Naive thymus-derived CD4-positive, alpha-beta T cell (primary cell): ENCODE results near the gene LRG1. TPM values are rescaled to one million over a fixed set of nuclear protein-coding genes. Genes with fewer than 3 reads are reported as not detected.

Experiments
- ATAC-seq: fragments of 150-1000 bp; cut with Tn5 transposase; 2 replicates; pipeline ENCODE4 v1.10.0; 2021; ENCODE audit warnings: mild to moderate bottlenecking, moderate library complexity
- CTCF ChIA-PET: fragments of 350-600 bp; sonication (Branson Sonifier 250); formaldehyde crosslinking; loops from one replicate; lab custom pipeline; 2021; ENCODE audit warnings: antibody characterized with exemption; lab: Charles Lee
- POLR2A ChIA-PET: fragments of 350-600 bp; sonication (Branson Sonifier 250); formaldehyde crosslinking; loops from one replicate; lab custom pipeline; 2021; ENCODE audit warnings: antibody characterized with exemption, inconsistent platforms; lab: Charles Lee
- DNase-seq, 9 donors: peaks; one replicate each; pipeline versions ENCODE4 v3.0.0 to v3.0.0-alpha.2; 2020 to 2022; ENCODE audit warnings: mixed read lengths in 1 of 9
- H3K27ac ChIP-seq: one replicate; pipeline ENCODE4 v1.7.0; 2013; ENCODE audit warnings: mild to moderate bottlenecking, low read depth, low read length, moderate library complexity
- H3K27me3 ChIP-seq, 2 donors: one replicate each; pipeline ENCODE4 v1.7.0; 2013; ENCODE audit warnings: low read length in 2 of 2, mild to moderate bottlenecking in 2 of 2, moderate library complexity in 2 of 2; ENCODE audit not compliant: control insufficient read depth in 2 of 2, insufficient read depth in 2 of 2
- H3K36me3 ChIP-seq, 3 experiments: 1 replicate in 2 of 3; 2 replicates in 1 of 3; pipeline ENCODE4 v1.7.0; 2013; ENCODE audit warnings: low read length in 3 of 3, mild to moderate bottlenecking in 3 of 3, moderate library complexity in 1 of 3; ENCODE audit not compliant: insufficient read depth in 3 of 3, control insufficient read depth in 2 of 3
- H3K4me1 ChIP-seq, 2 donors: one replicate each; pipeline ENCODE4 v1.7.0; 2013; ENCODE audit warnings: low read length in 2 of 2, mild to moderate bottlenecking in 2 of 2, moderate library complexity in 1 of 2; ENCODE audit not compliant: control insufficient read depth in 2 of 2, insufficient read depth in 2 of 2
- H3K4me3 ChIP-seq: 2 replicates; pipeline ENCODE4 v1.7.0; 2013; ENCODE audit warnings: mild to moderate bottlenecking, low read length
- H3K9me3 ChIP-seq, 3 experiments: 1 replicate in 2 of 3; 2 replicates in 1 of 3; pipeline ENCODE4 v1.7.0; 2013; ENCODE audit warnings: low read length in 3 of 3; ENCODE audit not compliant: control insufficient read depth in 2 of 3
- H3K27ac Mint-ChIP-seq, 9 donors: one replicate each; pipeline ENCODE4 v1.8.0; 2020 to 2022; ENCODE audit warnings: mixed read lengths in 9 of 9, mild to moderate bottlenecking in 8 of 9, moderate library complexity in 5 of 9, inconsistent platforms in 2 of 9
- H3K27me3 Mint-ChIP-seq, 5 donors: one replicate each; pipeline ENCODE4 v1.8.0; 2021 to 2022; ENCODE audit warnings: mixed read lengths in 5 of 5, mild to moderate bottlenecking in 1 of 5
- H3K36me3 Mint-ChIP-seq, 5 donors: one replicate each; pipeline ENCODE4 v1.8.0; 2020 to 2022; ENCODE audit warnings: mixed read lengths in 5 of 5, mild to moderate bottlenecking in 3 of 5, inconsistent platforms in 1 of 5
- H3K4me1 Mint-ChIP-seq, 7 donors: one replicate each; pipeline ENCODE4 v1.8.0; 2020 to 2022; ENCODE audit warnings: mixed read lengths in 7 of 7, mild to moderate bottlenecking in 3 of 7, inconsistent platforms in 1 of 7
- H3K4me3 Mint-ChIP-seq, 10 donors: one replicate each; pipeline ENCODE4 v1.8.0; 2020 to 2022; ENCODE audit warnings: mild to moderate bottlenecking in 10 of 10, mixed read lengths in 10 of 10, moderate library complexity in 6 of 10, inconsistent platforms in 2 of 10
- H3K9me3 Mint-ChIP-seq, 11 donors: one replicate each; pipeline ENCODE4 v1.8.0; 2020 to 2022; ENCODE audit warnings: mixed read lengths in 11 of 11, mild to moderate bottlenecking in 4 of 11, inconsistent platforms in 1 of 11, moderate library complexity in 1 of 11
- intact Hi-C, 2 donors: fragments of 100-400 bp; cut with micrococcal nuclease; formaldehyde crosslinking; loops; one replicate each; pipeline ENCODE4 v1.15.1; 2023
- polyA plus RNA-seq, 2 donors: library from polyadenylated mRNA; unstranded; fragments of 300-500 nt; fragmentation: Illumina TruSeq; gene quantifications; one replicate each; pipeline ENCODE4 v1.2.3, GENCODE V29; 2021
- total RNA-seq, 6 experiments: library from RNA in 5 of 6; stranded (reverse) in 5 of 6; gene quantifications; 1 replicate in 5 of 6; 2 replicates in 1 of 6; pipeline ENCODE4 v1.2.3 and lab custom pipeline; 2021 to 2026

LRG1 gene
- total and polyA plus RNA-seq, 7 experiments from 2014 or later = 0.06 to 1.6 (median 0.50) TPM; not detected in 3

- DNase-seq = no peak
- ChIA-PET POLR2A (interaction anchor here (0.6 kb wide), 2 partner anchors 23 to 1294 kb away, joined by 4 read pairs; no protein-coding TSS in a partner anchor), CTCF (no interaction called here)
- H3K27me3 ChIP-seq = no peaks in the 10 kb centered on the region
- Mint-ChIP-seq H3K9me3 (no peaks in the 10 kb centered on the region), H3K4me3 (no peak overlapping the region), H3K36me3 (peaks cover 0 to 12% (median 7%) of the 10 kb centered on the region in 5 donors), H3K27ac (no peak overlapping the region), H3K4me1 (peaks cover 0 to 8% (median 0%) of the 10 kb centered on the region in 7 donors), H3K27me3 (no peaks in the 10 kb centered on the region)
- intact Hi-C loops = no loop called here
- no peak for ATAC-seq
- H3K27ac ChIP-seq = no peak overlapping the region
- peaks cover 0 to 46% (median 0%) of the 10 kb centered on the region in 3 experiments for H3K36me3 ChIP-seq
- H3K4me3 ChIP-seq = no peak overlapping the region
- no peaks in the 10 kb centered on the region for H3K4me1 ChIP-seq
- no peaks in the 10 kb centered on the region for H3K9me3 ChIP-seq
These were observed 34.8 kb downstream of the LRG1 start for GRCh38 chr19:4504891-4505569.

GRCh38 chr19:4504297-4504701 lies 35.5 kb downstream of the LRG1 start:
- Mint-ChIP-seq H3K27ac (no peak overlapping the region), H3K4me1 (peaks cover 0 to 8% (median 0%) of the 10 kb centered on the region in 7 donors), H3K4me3 (no peak overlapping the region), H3K27me3 (no peaks in the 10 kb centered on the region), H3K36me3 (peaks cover 0 to 17% (median 7%) of the 10 kb centered on the region in 5 donors), H3K9me3 (no peaks in the 10 kb centered on the region)
- Histone ChIP-seq H3K27ac (no peak overlapping the region), H3K27me3 (no peaks in the 10 kb centered on the region), H3K36me3 (peaks cover 0 to 52% (median 0%) of the 10 kb centered on the region in 3 experiments), H3K4me1 (no peaks in the 10 kb centered on the region), H3K9me3 (no peaks in the 10 kb centered on the region), H3K4me3 (no peak overlapping the region)
- no peak for ATAC-seq
- POLR2A ChIA-PET = no interaction called here
- intact Hi-C loops = no loop called here
- DNase-seq = no peak
- CTCF ChIA-PET = no interaction called here

- no peak overlapping the region for H3K4me3 Mint-ChIP-seq
- no peaks in the 10 kb centered on the region for H3K27me3 Mint-ChIP-seq
- intact Hi-C loops = no loop called here
- Histone ChIP-seq H3K36me3 (peaks cover 0 to 54% (median 0%) of the 10 kb centered on the region in 3 experiments), H3K4me3 (no peak overlapping the region), H3K9me3 (no peaks in the 10 kb centered on the region), H3K27me3 (no peaks in the 10 kb centered on the region), H3K27ac (no peak overlapping the region), H3K4me1 (no peaks in the 10 kb centered on the region)
- peaks cover 0 to 8% (median 0%) of the 10 kb centered on the region in 7 donors for H3K4me1 Mint-ChIP-seq
- no peak for ATAC-seq
- no peak for DNase-seq
- H3K9me3 Mint-ChIP-seq = no peaks in the 10 kb centered on the region
- POLR2A ChIA-PET = no interaction called here
- CTCF ChIA-PET = no interaction called here
- H3K36me3 Mint-ChIP-seq = peaks cover 0 to 21% (median 7%) of the 10 kb centered on the region in 5 donors
- H3K27ac Mint-ChIP-seq = no peak overlapping the region
These were observed 36.0 kb downstream of the LRG1 start for GRCh38 chr19:4503825-4504170.

GRCh38 chr19:4503132-4503824 lies 36.6 kb downstream of the LRG1 start:
- DNase-seq (no peak), ATAC-seq (no peak)
- peaks cover 0 to 59% (median 4%) of the 10 kb centered on the region in 3 experiments for H3K36me3 ChIP-seq
- Mint-ChIP-seq H3K9me3 (no peaks in the 10 kb centered on the region), H3K27me3 (no peaks in the 10 kb centered on the region), H3K4me3 (no peak overlapping the region), H3K4me1 (peaks cover 0 to 8% (median 0%) of the 10 kb centered on the region in 7 donors), H3K27ac (no peak overlapping the region), H3K36me3 (peaks cover 0 to 21% (median 7%) of the 10 kb centered on the region in 5 donors)
- no peaks in the 10 kb centered on the region for H3K27me3 ChIP-seq
- intact Hi-C loops = no loop called here
- CTCF ChIA-PET = interaction anchor here (1.5 kb wide), 1 partner anchor 21 kb away, joined by 3 read pairs; no protein-coding TSS in a partner anchor
- no peak overlapping the region for H3K27ac ChIP-seq
- H3K4me3 ChIP-seq = no peak overlapping the region
- H3K9me3 ChIP-seq = no peaks in the 10 kb centered on the region
- POLR2A ChIA-PET = interaction anchor here (0.6 kb wide), 1 partner anchor 19 kb away, joined by 3 read pairs; no protein-coding TSS in a partner anchor
- H3K4me1 ChIP-seq = no peaks in the 10 kb centered on the region

- Histone ChIP-seq H3K36me3 (peaks cover 0 to 67% (median 9%) of the 10 kb centered on the region in 3 experiments), H3K27me3 (no peaks in the 10 kb centered on the region), H3K27ac (no peak overlapping the region), H3K9me3 (no peaks in the 10 kb centered on the region), H3K4me3 (no peak overlapping the region), H3K4me1 (no peaks in the 10 kb centered on the region)
- no peak overlapping the region for H3K4me3 Mint-ChIP-seq
- no peaks in the 10 kb centered on the region for H3K9me3 Mint-ChIP-seq
- intact Hi-C loops = no loop called here
- H3K36me3 Mint-ChIP-seq = peaks cover 0 to 21% (median 7%) of the 10 kb centered on the region in 5 donors
- ATAC-seq (no peak), DNase-seq (no peak)
- peaks cover 0 to 8% (median 0%) of the 10 kb centered on the region in 7 donors for H3K4me1 Mint-ChIP-seq
- ChIA-PET POLR2A (interaction anchor here (0.6 kb wide), 1 partner anchor 19 kb away, joined by 3 read pairs; no protein-coding TSS in a partner anchor), CTCF (interaction anchor here (1.5 kb wide), 1 partner anchor 22 kb away, joined by 3 read pairs; no protein-coding TSS in a partner anchor)
- no peak overlapping the region for H3K27ac Mint-ChIP-seq
- H3K27me3 Mint-ChIP-seq = no peaks in the 10 kb centered on the region
These were observed 37.3 kb downstream of the LRG1 start for GRCh38 chr19:4502282-4503131.

- ATAC-seq (no peak), DNase-seq (no peak)
- H3K9me3 ChIP-seq = no peaks in the 10 kb centered on the region
- intact Hi-C loops = no loop called here
- Mint-ChIP-seq H3K4me1 (peaks cover 0 to 7% (median 0%) of the 10 kb centered on the region in 7 donors), H3K4me3 (no peak overlapping the region), H3K36me3 (peaks cover 0 to 21% (median 7%) of the 10 kb centered on the region in 5 donors), H3K27ac (no peak overlapping the region), H3K9me3 (no peaks in the 10 kb centered on the region), H3K27me3 (no peaks in the 10 kb centered on the region)
- H3K27ac ChIP-seq = no peak overlapping the region
- POLR2A ChIA-PET = no interaction called here
- H3K4me1 ChIP-seq = no peaks in the 10 kb centered on the region
- H3K36me3 ChIP-seq = peaks cover 0 to 71% (median 9%) of the 10 kb centered on the region in 3 experiments
- no peak overlapping the region for H3K4me3 ChIP-seq
- CTCF ChIA-PET = interaction anchor here (1.5 kb wide), 1 partner anchor 23 kb away, joined by 3 read pairs; no protein-coding TSS in a partner anchor
- H3K27me3 ChIP-seq = no peaks in the 10 kb centered on the region
These were observed 38.1 kb downstream of the LRG1 start for GRCh38 chr19:4501691-4502090.
